ENCODE measurements around the gene PSMA1. TPM values are rescaled to one million over a fixed set of nuclear protein-coding genes. Genes with fewer than 3 reads are reported as not detected.
A peak's percentile ranks its signal among the peaks of the same experiment; 100 is the strongest.

The PSMA1 gene
- total and polyA plus RNA-seq, 2 of the 13 experiments (the other 11 are each of a cell fraction or from before 2014, with no cell fraction given): 188 to 229 TPM

DNA sequence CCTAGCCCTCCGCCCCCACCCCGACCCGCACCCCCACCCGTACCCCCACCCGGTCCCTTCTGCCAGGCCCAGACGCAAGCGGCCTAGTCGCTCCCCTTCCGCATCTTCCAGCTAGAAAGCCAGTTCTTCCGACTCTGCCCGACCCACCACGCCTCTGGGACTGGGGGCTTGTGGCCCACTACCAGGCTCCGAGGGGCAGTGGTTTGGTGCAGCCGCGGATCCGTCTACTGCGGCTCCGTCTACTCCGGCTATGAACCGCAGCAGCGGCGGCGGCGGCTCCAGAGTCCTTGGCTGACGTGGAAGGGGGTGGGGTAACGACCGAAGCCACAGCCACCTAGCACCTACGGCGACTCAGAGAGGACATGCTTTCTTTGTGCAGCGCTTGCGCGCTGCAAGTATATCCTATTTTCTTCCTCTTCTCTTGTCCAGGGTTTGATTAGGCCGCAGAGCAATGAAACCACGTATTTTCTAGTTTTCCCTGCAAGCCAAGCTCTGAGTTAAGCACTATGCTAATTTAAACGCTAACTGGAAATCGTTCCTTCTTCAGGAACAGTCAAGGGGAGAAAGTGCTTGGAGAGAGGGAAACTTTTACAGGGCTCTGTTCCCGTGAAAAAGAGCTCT lies 20.5 kb downstream of the PSMA1 start, which contains the start of gene COPB1 (continued):
- peak; percentile 61; the same call in 1 of the 2 replicates for TF ChIP-seq HES4 (CRISPR knock-in tag; IDR thresholded peaks at IDR 0.05; ENCODE audit: borderline replicate concordance)
- TF ChIP-seq, protein P1, sequence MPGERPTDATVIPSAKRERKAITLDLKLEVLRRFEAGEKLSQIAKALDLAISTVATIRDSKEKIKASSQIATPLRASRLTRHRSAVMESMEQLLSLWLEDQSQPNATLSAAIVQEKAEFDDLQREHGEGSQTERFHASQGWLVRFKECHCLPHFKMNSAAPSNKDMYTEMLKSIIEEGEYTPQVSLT (CRISPR knock-in tag; IDR thresholded peaks at IDR 0.05; ENCODE audit: borderline replicate concordance, low read depth): 0 out of 2 replicates have a peak, but pooled peaks have one; percentile 45
- TF ChIP-seq FOXK1 (CRISPR knock-in tag; IDR thresholded peaks at IDR 0.05; ENCODE audit: borderline replicate concordance, low read depth): peak; percentile 26; the same call in 1 of the 2 replicates
- peak; percentile 50; the same call in 1 of the 2 replicates for TF ChIP-seq ERF (CRISPR knock-in tag; IDR thresholded peaks at IDR 0.05)
- TF ChIP-seq RXRA (CRISPR knock-in tag; IDR thresholded peaks at IDR 0.05): peak; percentile 55; the same call in 1 of the 2 replicates
- TF ChIP-seq ZNF256 (CRISPR knock-in tag; conservative IDR thresholded peaks at IDR 0.05): no peak
- TF ChIP-seq, protein P2, sequence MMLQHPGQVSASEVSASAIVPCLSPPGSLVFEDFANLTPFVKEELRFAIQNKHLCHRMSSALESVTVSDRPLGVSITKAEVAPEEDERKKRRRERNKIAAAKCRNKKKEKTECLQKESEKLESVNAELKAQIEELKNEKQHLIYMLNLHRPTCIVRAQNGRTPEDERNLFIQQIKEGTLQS (CRISPR knock-in tag; IDR thresholded peaks at IDR 0.05): 0 out of 2 replicates have a peak, but pooled peaks have one; percentile 28
- TF ChIP-seq KDM2A (CRISPR knock-in tag; IDR thresholded peaks at IDR 0.05; ENCODE audit: borderline replicate concordance, low read depth): peak; percentile 96
- TF ChIP-seq ZBTB21 (CRISPR knock-in tag; IDR thresholded peaks at IDR 0.05): no peak
- TF ChIP-seq, protein P3, sequence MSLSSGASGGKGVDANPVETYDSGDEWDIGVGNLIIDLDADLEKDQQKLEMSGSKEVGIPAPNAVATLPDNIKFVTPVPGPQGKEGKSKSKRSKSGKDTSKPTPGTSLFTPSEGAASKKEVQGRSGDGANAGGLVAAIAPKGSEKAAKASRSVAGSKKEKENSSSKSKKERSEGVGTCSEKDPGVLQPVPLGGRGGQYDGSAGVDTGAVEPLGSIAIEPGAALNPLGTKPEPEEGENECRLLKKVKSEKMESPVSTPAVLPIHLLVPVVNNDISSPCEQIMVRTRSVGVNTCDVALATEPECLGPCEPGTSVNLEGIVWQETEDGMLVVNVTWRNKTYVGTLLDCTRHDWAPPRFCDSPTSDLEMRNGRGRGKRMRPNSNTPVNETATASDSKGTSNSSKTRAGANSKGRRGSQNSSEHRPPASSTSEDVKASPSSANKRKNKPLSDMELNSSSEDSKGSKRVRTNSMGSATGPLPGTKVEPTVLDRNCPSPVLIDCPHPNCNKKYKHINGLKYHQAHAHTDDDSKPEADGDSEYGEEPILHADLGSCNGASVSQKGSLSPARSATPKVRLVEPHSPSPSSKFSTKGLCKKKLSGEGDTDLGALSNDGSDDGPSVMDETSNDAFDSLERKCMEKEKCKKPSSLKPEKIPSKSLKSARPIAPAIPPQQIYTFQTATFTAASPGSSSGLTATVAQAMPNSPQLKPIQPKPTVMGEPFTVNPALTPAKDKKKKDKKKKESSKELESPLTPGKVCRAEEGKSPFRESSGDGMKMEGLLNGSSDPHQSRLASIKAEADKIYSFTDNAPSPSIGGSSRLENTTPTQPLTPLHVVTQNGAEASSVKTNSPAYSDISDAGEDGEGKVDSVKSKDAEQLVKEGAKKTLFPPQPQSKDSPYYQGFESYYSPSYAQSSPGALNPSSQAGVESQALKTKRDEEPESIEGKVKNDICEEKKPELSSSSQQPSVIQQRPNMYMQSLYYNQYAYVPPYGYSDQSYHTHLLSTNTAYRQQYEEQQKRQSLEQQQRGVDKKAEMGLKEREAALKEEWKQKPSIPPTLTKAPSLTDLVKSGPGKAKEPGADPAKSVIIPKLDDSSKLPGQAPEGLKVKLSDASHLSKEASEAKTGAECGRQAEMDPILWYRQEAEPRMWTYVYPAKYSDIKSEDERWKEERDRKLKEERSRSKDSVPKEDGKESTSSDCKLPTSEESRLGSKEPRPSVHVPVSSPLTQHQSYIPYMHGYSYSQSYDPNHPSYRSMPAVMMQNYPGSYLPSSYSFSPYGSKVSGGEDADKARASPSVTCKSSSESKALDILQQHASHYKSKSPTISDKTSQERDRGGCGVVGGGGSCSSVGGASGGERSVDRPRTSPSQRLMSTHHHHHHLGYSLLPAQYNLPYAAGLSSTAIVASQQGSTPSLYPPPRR (CRISPR knock-in tag; IDR thresholded peaks at IDR 0.05; ENCODE audit: borderline replicate concordance): 0 out of 2 replicates have a peak, but pooled peaks have one; percentile 16
- no peak for TF ChIP-seq RCOR2 (CRISPR knock-in tag; IDR thresholded peaks at IDR 0.05)
- TF ChIP-seq ZNF253 (CRISPR knock-in tag; IDR thresholded peaks at IDR 0.05; ENCODE audit: borderline replicate concordance): no peak
- peak; percentile 48; the same call in 1 of the 2 replicates for TF ChIP-seq ZNF124 (CRISPR knock-in tag; IDR thresholded peaks at IDR 0.05)
- TF ChIP-seq CREB1 (IDR thresholded peaks at IDR 0.05): peak; percentile 66
- peak; percentile 87 for TF ChIP-seq CREB1 (CRISPR knock-in tag; IDR thresholded peaks at IDR 0.05)
- TF ChIP-seq, protein P4, sequence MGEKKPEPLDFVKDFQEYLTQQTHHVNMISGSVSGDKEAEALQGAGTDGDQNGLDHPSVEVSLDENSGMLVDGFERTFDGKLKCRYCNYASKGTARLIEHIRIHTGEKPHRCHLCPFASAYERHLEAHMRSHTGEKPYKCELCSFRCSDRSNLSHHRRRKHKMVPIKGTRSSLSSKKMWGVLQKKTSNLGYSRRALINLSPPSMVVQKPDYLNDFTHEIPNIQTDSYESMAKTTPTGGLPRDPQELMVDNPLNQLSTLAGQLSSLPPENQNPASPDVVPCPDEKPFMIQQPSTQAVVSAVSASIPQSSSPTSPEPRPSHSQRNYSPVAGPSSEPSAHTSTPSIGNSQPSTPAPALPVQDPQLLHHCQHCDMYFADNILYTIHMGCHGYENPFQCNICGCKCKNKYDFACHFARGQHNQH (CRISPR knock-in tag; IDR thresholded peaks at IDR 0.05): peak; percentile 69; the same call in 1 of the 2 replicates
- TF ChIP-seq ZNF558 (CRISPR knock-in tag; IDR thresholded peaks at IDR 0.05; ENCODE audit: borderline replicate concordance): peak; percentile 43; the same call in 1 of the 2 replicates
- TF ChIP-seq PHF20 (CRISPR knock-in tag; IDR thresholded peaks at IDR 0.05): peak; percentile 76
- TF ChIP-seq PITX1 (CRISPR knock-in tag; IDR thresholded peaks at IDR 0.05): peak; percentile 53; the same call in 1 of the 2 replicates
- peak; percentile 73 for TF ChIP-seq AGO2 (optimal IDR thresholded peaks at IDR 0.05; ENCODE audit: low read depth, low read length)
- TF ChIP-seq ARNT2 (CRISPR knock-in tag; IDR thresholded peaks at IDR 0.05; ENCODE audit: low read depth): peak; percentile 69; the same call in 1 of the 2 replicates
- 0 out of 2 replicates have a peak, but pooled peaks have one; percentile 20 for TF ChIP-seq RAD21 (CRISPR knock-in tag; IDR thresholded peaks at IDR 0.05)
- TF ChIP-seq HDAC1 (CRISPR knock-in tag; IDR thresholded peaks at IDR 0.05): peak; percentile 88
